Measurements from ENCODE around the gene BICD1. TPM values are rescaled to one million over a fixed set of nuclear protein-coding genes. Genes with fewer than 3 reads are reported as not detected.

The BICD1 gene
- total and polyA plus RNA-seq, 2 donors (not counting 3 experiments of a cell fraction or from before 2014, with no cell fraction given): 12.2 to 51.0 TPM

GRCh38 chr12:32357601-32358249, 251.1 kb downstream of the BICD1 start:
- no peak overlapping the region for H3K9ac ChIP-seq (replicated peaks; ENCODE audit: extremely low read depth, insufficient read depth, low read length)
- no peak overlapping the region for H3K4me2 ChIP-seq (ENCODE audit: insufficient read depth, low read length)
- H2AFZ ChIP-seq (ENCODE audit: low read depth, low read length): no peak overlapping the region
- H3K9me3 ChIP-seq (replicated peaks; ENCODE audit: control insufficient read depth, insufficient read depth, low read length): no peaks in the 10 kb centered on the region
- TF ChIP-seq FOS (IDR thresholded peaks at IDR 0.05; ENCODE audit: borderline replicate concordance, insufficient read depth, low read length) (no peak), MAX (IDR thresholded peaks at IDR 0.05; ENCODE audit: insufficient read depth, insufficient read length) (no peak), JUN (IDR thresholded peaks at IDR 0.05; ENCODE audit: borderline replicate concordance, insufficient read depth, insufficient read length, low read depth) (no peak), POLR2A (IDR thresholded peaks at IDR 0.05; ENCODE audit: low read depth, low read length) (no peak)
- no peaks in the 10 kb centered on the region for H4K20me1 ChIP-seq (replicated peaks; ENCODE audit: control insufficient read depth, extremely low read depth, insufficient read depth, low read length)
- no peaks in the 10 kb centered on the region for H3K79me2 ChIP-seq (ENCODE audit: control insufficient read depth, insufficient read depth, low read length)
- BruUV-seq (replicated peaks): no TSS peak
- FAIRE-seq (no peak), DNase-seq (ENCODE audit: low read depth, low spot score) (no peak)
- ChIA-PET POLR2A (no interaction called here), CTCF (no interaction called here)
- no peaks in the 10 kb centered on the region for H3K4me1 ChIP-seq (ENCODE audit: control insufficient read depth, extremely low read depth, insufficient read depth, low read length)
- intact Hi-C loops (cut with micrococcal nuclease): no loop called here
- H3K27ac ChIP-seq (ENCODE audit: insufficient read depth, low read depth, low read length): no peak overlapping the region
- H3K4me3 ChIP-seq (replicated peaks in 1 of 3; ENCODE audit: insufficient read depth in 1 of 3, low read depth in 1 of 3, low read length in 3 of 3): no peak overlapping the region
- H3K27me3 ChIP-seq (ENCODE audit: control insufficient read depth in 2 of 2, insufficient read depth in 2 of 2, low read length in 2 of 2): no peaks in the 10 kb centered on the region
- dilution Hi-C loops (cut with MboI; ENCODE audit: extremely low pct_ligation_motif_present, low sequenced_read_pairs): no loop called here
- H3K36me3 ChIP-seq (ENCODE audit: control insufficient read depth in 2 of 2, extremely low read depth in 1 of 2, insufficient read depth in 2 of 2, low read length in 2 of 2): no peaks in the 10 kb centered on the region
- no peaks in the 10 kb centered on the region for H3K9me1 ChIP-seq (replicated peaks; ENCODE audit: control insufficient read depth, extremely low read depth, insufficient read depth, low read length)

GRCh38 chr12:32360956-32361355, 254.3 kb downstream of the BICD1 start:
- no peak for DNase-seq (ENCODE audit: low read depth, low spot score)
- H3K9me3 ChIP-seq (replicated peaks; ENCODE audit: control insufficient read depth, insufficient read depth, low read length): no peaks in the 10 kb centered on the region
- intact Hi-C loops (cut with micrococcal nuclease): no loop called here

More at GRCh38 chr12:32360956-32361355, 254.3 kb downstream of the BICD1 start:
- Histone ChIP-seq H2AFZ (ENCODE audit: low read depth, low read length) (no peak overlapping the region), H3K4me2 (ENCODE audit: insufficient read depth, low read length) (no peak overlapping the region), H3K9me1 (replicated peaks; ENCODE audit: control insufficient read depth, extremely low read depth, insufficient read depth, low read length) (no peaks in the 10 kb centered on the region), H3K9ac (replicated peaks; ENCODE audit: extremely low read depth, insufficient read depth, low read length) (no peak overlapping the region), H3K4me3 (replicated peaks in 1 of 3; ENCODE audit: insufficient read depth in 1 of 3, low read depth in 1 of 3, low read length in 3 of 3) (no peak overlapping the region), H3K27me3 (ENCODE audit: control insufficient read depth in 2 of 2, insufficient read depth in 2 of 2, low read length in 2 of 2) (no peaks in the 10 kb centered on the region), H4K20me1 (replicated peaks; ENCODE audit: control insufficient read depth, extremely low read depth, insufficient read depth, low read length) (no peaks in the 10 kb centered on the region), H3K27ac (ENCODE audit: insufficient read depth, low read depth, low read length) (no peak overlapping the region), H3K36me3 (ENCODE audit: control insufficient read depth in 2 of 2, extremely low read depth in 1 of 2, insufficient read depth in 2 of 2, low read length in 2 of 2) (no peaks in the 10 kb centered on the region), H3K4me1 (ENCODE audit: control insufficient read depth, extremely low read depth, insufficient read depth, low read length) (peaks cover 2% of the 10 kb centered on the region), H3K79me2 (ENCODE audit: control insufficient read depth, insufficient read depth, low read length) (no peaks in the 10 kb centered on the region)
- dilution Hi-C loops (cut with MboI; ENCODE audit: extremely low pct_ligation_motif_present, low sequenced_read_pairs): no loop called here
- FAIRE-seq: no peak
- TF ChIP-seq POLR2AphosphoS5 (IDR thresholded peaks at IDR 0.05; ENCODE audit: insufficient read depth, low read depth, low read length) (no peak), CTCF (IDR thresholded peaks at IDR 0.05; ENCODE audit: extremely low read depth in 1 of 2, insufficient read depth in 1 of 2, low read depth in 1 of 2, low read length in 2 of 2) (no peak), JUN (IDR thresholded peaks at IDR 0.05; ENCODE audit: borderline replicate concordance, insufficient read depth, insufficient read length, low read depth) (no peak), GATA2 (IDR thresholded peaks at IDR 0.05; ENCODE audit: insufficient read depth, insufficient read length, low read depth, low read length) (no peak), MAX (IDR thresholded peaks at IDR 0.05; ENCODE audit: insufficient read depth, insufficient read length) (no peak), POLR2A (IDR thresholded peaks at IDR 0.05; ENCODE audit: low read depth, low read length) (no peak), MYC (IDR thresholded peaks at IDR 0.05; ENCODE audit: low read depth, low read length) (no peak), FOS (IDR thresholded peaks at IDR 0.05; ENCODE audit: borderline replicate concordance, insufficient read depth, low read length) (no peak), EZH2 (IDR thresholded peaks at IDR 0.05; ENCODE audit: borderline replicate concordance, low read depth, low read length, severe bottlenecking) (no peak)
- ChIA-PET CTCF (interaction anchor here (1.0 kb wide), 1 partner anchor 707 kb away, joined by 3 read pairs; no protein-coding TSS in a partner anchor), POLR2A (no interaction called here)
- no TSS peak for BruUV-seq (replicated peaks)
